ENCODE measurements around the gene CRYGN.

The CRYGN gene

DNA sequence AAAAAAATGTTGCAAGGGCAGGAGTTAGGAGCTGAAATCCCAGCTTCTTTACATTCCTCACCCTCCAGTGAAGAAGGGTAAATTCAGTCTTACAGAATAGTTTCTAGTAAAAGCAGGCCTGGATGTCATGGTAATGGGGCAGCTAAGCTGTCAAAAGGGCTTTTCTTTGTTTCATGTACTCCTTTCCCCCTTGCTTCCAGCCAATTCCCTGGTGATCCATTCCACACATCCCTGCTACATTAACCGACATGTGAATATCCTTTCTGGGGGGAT is 43.7 kb upstream of the CRYGN start:
- no peak overlapping the region for H3K4me3 ChIP-seq (ENCODE audit: low read length)
- TF ChIP-seq, protein P1, sequence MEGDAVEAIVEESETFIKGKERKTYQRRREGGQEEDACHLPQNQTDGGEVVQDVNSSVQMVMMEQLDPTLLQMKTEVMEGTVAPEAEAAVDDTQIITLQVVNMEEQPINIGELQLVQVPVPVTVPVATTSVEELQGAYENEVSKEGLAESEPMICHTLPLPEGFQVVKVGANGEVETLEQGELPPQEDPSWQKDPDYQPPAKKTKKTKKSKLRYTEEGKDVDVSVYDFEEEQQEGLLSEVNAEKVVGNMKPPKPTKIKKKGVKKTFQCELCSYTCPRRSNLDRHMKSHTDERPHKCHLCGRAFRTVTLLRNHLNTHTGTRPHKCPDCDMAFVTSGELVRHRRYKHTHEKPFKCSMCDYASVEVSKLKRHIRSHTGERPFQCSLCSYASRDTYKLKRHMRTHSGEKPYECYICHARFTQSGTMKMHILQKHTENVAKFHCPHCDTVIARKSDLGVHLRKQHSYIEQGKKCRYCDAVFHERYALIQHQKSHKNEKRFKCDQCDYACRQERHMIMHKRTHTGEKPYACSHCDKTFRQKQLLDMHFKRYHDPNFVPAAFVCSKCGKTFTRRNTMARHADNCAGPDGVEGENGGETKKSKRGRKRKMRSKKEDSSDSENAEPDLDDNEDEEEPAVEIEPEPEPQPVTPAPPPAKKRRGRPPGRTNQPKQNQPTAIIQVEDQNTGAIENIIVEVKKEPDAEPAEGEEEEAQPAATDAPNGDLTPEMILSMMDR (conservative IDR thresholded peaks at IDR 0.05; ENCODE audit: low read length), result no peak
- no peak for DNase-seq (ENCODE audit: low read depth)

DNA sequence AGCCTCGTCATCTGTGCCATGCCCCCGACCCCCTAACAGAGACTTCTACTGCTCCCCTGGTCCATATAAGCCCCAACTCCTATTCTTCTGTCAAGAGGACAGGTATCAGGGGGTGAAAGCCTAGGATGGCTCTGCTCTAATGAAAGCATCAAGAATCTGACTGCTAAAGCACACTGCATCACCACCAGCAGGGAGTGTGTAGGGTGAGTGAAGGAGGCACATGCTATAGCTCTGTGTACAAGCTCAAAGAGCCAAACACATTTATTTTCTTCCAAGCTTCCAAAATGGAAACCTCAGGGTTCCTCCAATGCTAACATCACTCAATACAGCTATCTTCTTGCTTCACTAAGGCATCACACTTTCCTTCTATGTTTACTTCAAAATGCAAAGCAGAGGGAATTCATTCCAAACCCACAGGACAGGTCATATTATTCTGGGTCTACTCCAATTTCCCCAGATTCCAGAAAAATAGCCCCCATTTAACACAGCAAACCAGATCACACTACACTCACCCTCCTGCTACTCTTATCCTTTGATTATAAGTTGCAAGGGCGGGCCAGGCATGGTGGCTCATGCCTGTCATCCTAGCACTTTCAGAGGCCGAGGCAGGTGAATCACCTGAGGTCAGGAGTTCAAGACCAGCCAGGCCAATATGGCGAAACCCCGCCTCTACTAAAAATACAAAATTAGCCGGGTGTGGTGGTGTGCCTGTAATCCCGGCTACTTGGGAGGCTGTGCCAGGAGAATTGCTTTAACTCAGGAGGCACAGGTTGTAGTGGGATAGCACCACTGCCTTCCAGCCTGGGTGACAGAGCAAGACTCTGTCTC is 43.2 kb upstream of the CRYGN start:
- TF ChIP-seq, protein P1 (conservative IDR thresholded peaks at IDR 0.05; ENCODE audit: low read length), result no peak
- DNase-seq (ENCODE audit: low read depth), result no peak
- no peak overlapping the region for H3K4me3 ChIP-seq (ENCODE audit: low read length)

DNA sequence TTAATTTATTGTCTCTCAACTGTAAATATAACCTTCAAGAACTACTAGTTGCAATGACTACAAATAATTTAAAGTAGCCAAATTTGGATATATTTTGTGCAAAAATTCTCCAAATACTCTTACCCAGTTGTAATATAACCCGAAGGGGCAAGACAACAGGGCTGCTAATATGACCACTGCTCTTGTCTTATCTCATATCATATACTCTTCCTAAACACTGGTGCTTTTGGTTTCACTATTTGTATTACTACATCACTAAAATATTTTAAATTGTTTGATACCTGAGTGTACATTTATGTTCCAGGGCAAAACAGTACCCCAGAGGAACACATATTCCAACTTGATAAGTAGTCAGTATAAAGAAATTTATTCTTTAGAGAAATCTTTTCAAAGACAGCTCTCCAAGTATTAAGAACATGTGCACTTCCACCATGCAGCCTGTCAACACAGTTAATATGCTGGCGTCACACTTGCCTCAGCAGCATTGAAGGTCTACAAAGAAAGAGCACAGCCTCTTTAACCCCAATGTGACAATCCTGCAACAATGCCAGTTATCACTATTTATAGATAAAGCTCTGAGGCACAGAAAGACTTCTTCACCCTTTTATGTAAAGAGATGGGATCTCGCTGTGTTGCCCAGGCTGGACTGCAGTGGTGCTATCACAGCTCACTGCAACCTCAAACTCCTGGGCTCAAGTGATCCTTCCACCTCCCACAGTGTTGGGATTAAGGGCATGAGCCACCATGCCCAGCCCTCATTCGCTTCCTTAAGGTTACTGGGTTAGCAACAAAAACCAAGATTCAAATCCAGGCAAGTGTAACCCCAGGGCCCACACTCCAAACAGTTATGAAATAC is 41.9 kb upstream of the CRYGN start:
- TF ChIP-seq, protein P1 (conservative IDR thresholded peaks at IDR 0.05; ENCODE audit: low read length), result no peak
- no peak for DNase-seq (ENCODE audit: low read depth)
- no peak overlapping the region for H3K4me3 ChIP-seq (ENCODE audit: low read length)

DNA sequence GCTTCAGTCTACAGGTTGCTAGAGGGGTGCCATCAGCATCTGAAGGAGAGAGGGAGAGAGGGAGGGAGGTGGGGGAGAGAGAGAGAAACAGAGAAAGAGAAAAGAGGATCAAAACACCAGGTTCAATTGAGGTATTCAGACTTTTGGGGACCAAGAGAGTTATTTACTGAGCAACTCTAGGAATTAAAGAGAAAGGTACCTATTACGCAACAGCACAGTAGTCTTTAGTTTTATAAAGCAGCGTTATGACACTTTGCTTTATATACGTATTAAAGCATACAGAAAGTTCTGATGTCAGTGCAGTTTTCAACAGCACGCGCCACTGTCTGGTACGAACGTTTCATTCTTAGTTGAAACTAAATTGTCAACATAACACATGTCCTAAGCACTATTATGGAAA is 37.9 kb upstream of the CRYGN start:
- no peak overlapping the region for H3K4me3 ChIP-seq (ENCODE audit: low read length)
- DNase-seq (ENCODE audit: low read depth), result no peak
- TF ChIP-seq, protein P1 (conservative IDR thresholded peaks at IDR 0.05; ENCODE audit: low read length), result no peak

DNA sequence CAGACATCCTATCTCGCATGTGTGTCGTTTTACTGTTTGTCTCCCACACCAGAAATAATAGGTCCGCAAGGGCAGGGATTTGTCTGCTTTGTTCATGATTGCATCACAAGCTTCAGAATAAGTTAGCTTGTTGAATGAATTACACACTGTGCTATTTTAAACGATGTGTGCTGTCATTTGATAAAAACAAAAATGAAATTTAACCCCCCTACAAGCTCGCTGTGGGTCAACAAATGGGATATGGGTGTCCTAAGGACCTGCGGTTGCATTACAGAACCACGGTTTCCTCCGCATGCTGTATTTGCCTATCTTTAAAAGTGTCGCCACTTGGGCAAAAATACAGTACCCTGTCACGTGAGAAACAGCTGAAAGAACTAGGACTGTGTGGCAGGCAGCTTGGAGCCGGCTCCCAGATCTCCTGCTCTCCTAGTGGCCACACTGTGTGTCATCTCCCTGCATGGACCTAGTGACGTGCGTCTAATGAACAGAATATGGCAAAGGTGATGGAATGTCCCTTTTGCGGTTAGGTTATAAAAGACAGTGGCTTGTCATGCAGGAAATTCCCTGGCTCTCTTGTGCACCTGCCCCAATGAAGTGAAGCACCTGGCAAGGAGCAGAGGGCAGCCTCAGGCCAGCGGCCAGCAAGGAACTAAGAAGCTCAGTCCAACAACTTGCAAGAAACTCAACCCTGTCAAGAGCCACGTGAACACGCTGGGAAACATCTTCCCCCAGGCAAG is 32.9 kb upstream of the CRYGN start:
- TF ChIP-seq, protein P1 (conservative IDR thresholded peaks at IDR 0.05; ENCODE audit: low read length), result no peak
- DNase-seq (ENCODE audit: low read depth), result no peak
- H3K4me3 ChIP-seq (ENCODE audit: low read length), result no peak overlapping the region

DNA sequence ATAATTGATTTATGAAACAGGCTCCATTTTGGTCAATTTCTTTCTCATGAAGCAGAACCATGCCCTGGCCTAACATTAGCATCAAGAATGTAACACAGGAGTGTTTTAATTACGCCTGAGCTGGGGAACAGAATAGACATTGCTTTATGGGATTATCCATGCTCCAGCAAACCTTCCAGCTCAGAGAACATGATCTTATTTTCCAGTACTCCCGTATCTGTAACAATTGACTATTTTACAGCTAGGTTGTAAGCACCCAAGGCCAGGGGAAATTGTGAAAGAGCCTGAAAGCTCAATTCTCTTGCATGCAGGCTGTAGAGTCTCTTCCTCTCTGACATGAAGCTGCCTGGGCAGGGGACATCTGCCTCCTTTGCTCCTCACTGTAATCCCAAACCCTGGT is 30.8 kb upstream of the CRYGN start:
- TF ChIP-seq, protein P1 (conservative IDR thresholded peaks at IDR 0.05; ENCODE audit: low read length), result no peak
- DNase-seq (ENCODE audit: low read depth), result no peak
- H3K4me3 ChIP-seq (ENCODE audit: low read length), result no peak overlapping the region
